WTC11 (cell line): ENCODE results near the gene TBL1XR1. TPM values are rescaled to one million over a fixed set of nuclear protein-coding genes. Genes with fewer than 3 reads are reported as not detected.

Experiments used
- ATAC-seq: fragments of 200-7000 bp; cut with Tn5 transposase; 2 replicates; pipeline ENCODE4 v1.10.0; 2021; ENCODE audit warnings: mild to moderate bottlenecking, moderate library complexity
- CTCF ChIA-PET: fragments of 300-600 bp; sonication (Branson Sonifier 250); formaldehyde crosslinking; loops from one replicate; lab custom pipeline; 2021; ENCODE audit warnings: antibody characterized with exemption; lab: Charles Lee
- POLR2A ChIA-PET: fragments of 350-600 bp; sonication (Branson Sonifier 250); formaldehyde crosslinking; loops from one replicate; lab custom pipeline; 2021; ENCODE audit warnings: antibody characterized with exemption; lab: Charles Lee
- DNase-seq: peaks from one replicate; pipeline ENCODE4 v3.0.0; 2021; ENCODE audit warnings: low spot score
- H3K27ac Mint-ChIP-seq: 2 replicates; pipeline ENCODE4 v1.8.0; 2021; ENCODE audit warnings: mixed read lengths
- H3K27me3 Mint-ChIP-seq: 2 replicates; pipeline ENCODE4 v1.8.0; 2021; ENCODE audit warnings: low read depth, mild to moderate bottlenecking, moderate library complexity, mixed read lengths
- H3K36me3 Mint-ChIP-seq: 2 replicates; pipeline ENCODE4 v1.8.0; 2021; ENCODE audit warnings: mixed read lengths
- H3K4me1 Mint-ChIP-seq: 2 replicates; pipeline ENCODE4 v1.8.0; 2022; ENCODE audit warnings: mixed read lengths
- H3K4me3 Mint-ChIP-seq: 2 replicates; pipeline ENCODE4 v1.8.0; 2021; ENCODE audit warnings: mild to moderate bottlenecking, moderate library complexity, mixed read lengths
- H3K9me3 Mint-ChIP-seq: 2 replicates; pipeline ENCODE4 v1.8.0; 2021; ENCODE audit warnings: mixed read lengths
- AFF4 ChIP-seq: sonication (generic); formaldehyde crosslinking; IDR thresholded peaks from 2 replicates; pipeline ENCODE4 v1.8.1; 2023; ENCODE audit warnings: mild to moderate bottlenecking, missing genetic modification reagents, borderline replicate concordance
- AR ChIP-seq: fragments of 250-450 bp; sonication (Bioruptor Pico); IDR thresholded peaks from 2 replicates; pipeline ENCODE4 v1.9.0; 2021; ENCODE audit warnings: mild to moderate bottlenecking
- EMX1 ChIP-seq: fragments of 250-450 bp; sonication (Bioruptor Pico); IDR thresholded peaks from 2 replicates; pipeline ENCODE4 v1.8.0; 2021; ENCODE audit warnings: mild to moderate bottlenecking
- ETV6 ChIP-seq: sonication (generic); formaldehyde crosslinking; IDR thresholded peaks from 2 replicates; pipeline ENCODE4 v1.8.1; 2022; ENCODE audit warnings: mild to moderate bottlenecking, missing genetic modification reagents
- JUN ChIP-seq: sonication (generic); formaldehyde crosslinking; IDR thresholded peaks from 2 replicates; pipeline ENCODE4 v1.8.0; 2023; ENCODE audit warnings: mild to moderate bottlenecking, missing genetic modification reagents
- NFE2L1 ChIP-seq: sonication (generic); formaldehyde crosslinking; IDR thresholded peaks from 2 replicates; pipeline ENCODE4 v1.8.1; 2023; ENCODE audit warnings: missing genetic modification reagents
- PREB ChIP-seq: sonication (generic); formaldehyde crosslinking; IDR thresholded peaks from 2 replicates; pipeline ENCODE4 v1.8.1; 2022; ENCODE audit warnings: mild to moderate bottlenecking, missing genetic modification reagents, moderate library complexity, borderline replicate concordance
- SMAD3 ChIP-seq: sonication (generic); formaldehyde crosslinking; IDR thresholded peaks from 2 replicates; pipeline ENCODE4 v1.8.0; 2022; ENCODE audit warnings: missing genetic modification reagents, mild to moderate bottlenecking, borderline replicate concordance
- ZNF317 ChIP-seq: sonication (generic); formaldehyde crosslinking; IDR thresholded peaks from 2 replicates; pipeline ENCODE4 v1.8.1; 2023; ENCODE audit warnings: low read depth, mild to moderate bottlenecking, moderate library complexity, missing genetic modification reagents, borderline replicate concordance
- ZNF423 ChIP-seq: fragments of 250-450 bp; sonication (Bioruptor Pico); IDR thresholded peaks from 2 replicates; pipeline ENCODE4 v2.1.2; 2022; ENCODE audit warnings: mild to moderate bottlenecking, moderate library complexity
- total RNA-seq: library from RNA; stranded (reverse); gene quantifications from 3 replicates; pipeline ENCODE4 v1.2.3, GENCODE V29; 2021
- TF ChIP-seq, protein P1 (sequence below): sonication (generic); formaldehyde crosslinking; IDR thresholded peaks from 2 replicates; pipeline ENCODE4 v1.8.0; 2022; ENCODE audit warnings: missing genetic modification reagents
- TF ChIP-seq, protein P2 (sequence below): fragments of 250-450 bp; sonication (Bioruptor Pico); IDR thresholded peaks from 2 replicates; pipeline ENCODE4 v1.9.0; 2021; ENCODE audit warnings: moderate library complexity, mild to moderate bottlenecking, inconsistent platforms, borderline replicate concordance

TBL1XR1 gene
- total RNA-seq, 1 experiment from 2014 or later: 148 TPM

- TF ChIP-seq ZNF317 (CRISPR knock-in tag) (no peak), AFF4 (no peak), SMAD3 (CRISPR knock-in tag) (no peak), AR (CRISPR knock-in tag) (no peak), ZNF423 (CRISPR knock-in tag) (no peak)
- TF ChIP-seq, all 79 proteins: peak for 0
These were observed 112.7 kb downstream of the TBL1XR1 start (continued) for GRCh38 chr3:177084616-177085015.

GRCh38 chr3:177080122-177080521 is 117.2 kb downstream of the TBL1XR1 start:
- TF ChIP-seq JUN (CRISPR knock-in tag) (no peak), PREB (CRISPR knock-in tag) (no peak), NFE2L1 (CRISPR knock-in tag) (no peak), ETV6 (CRISPR knock-in tag) (no peak), EMX1 (CRISPR knock-in tag) (no peak), SMAD3 (CRISPR knock-in tag) (no peak)
- TF ChIP-seq, protein P1, sequence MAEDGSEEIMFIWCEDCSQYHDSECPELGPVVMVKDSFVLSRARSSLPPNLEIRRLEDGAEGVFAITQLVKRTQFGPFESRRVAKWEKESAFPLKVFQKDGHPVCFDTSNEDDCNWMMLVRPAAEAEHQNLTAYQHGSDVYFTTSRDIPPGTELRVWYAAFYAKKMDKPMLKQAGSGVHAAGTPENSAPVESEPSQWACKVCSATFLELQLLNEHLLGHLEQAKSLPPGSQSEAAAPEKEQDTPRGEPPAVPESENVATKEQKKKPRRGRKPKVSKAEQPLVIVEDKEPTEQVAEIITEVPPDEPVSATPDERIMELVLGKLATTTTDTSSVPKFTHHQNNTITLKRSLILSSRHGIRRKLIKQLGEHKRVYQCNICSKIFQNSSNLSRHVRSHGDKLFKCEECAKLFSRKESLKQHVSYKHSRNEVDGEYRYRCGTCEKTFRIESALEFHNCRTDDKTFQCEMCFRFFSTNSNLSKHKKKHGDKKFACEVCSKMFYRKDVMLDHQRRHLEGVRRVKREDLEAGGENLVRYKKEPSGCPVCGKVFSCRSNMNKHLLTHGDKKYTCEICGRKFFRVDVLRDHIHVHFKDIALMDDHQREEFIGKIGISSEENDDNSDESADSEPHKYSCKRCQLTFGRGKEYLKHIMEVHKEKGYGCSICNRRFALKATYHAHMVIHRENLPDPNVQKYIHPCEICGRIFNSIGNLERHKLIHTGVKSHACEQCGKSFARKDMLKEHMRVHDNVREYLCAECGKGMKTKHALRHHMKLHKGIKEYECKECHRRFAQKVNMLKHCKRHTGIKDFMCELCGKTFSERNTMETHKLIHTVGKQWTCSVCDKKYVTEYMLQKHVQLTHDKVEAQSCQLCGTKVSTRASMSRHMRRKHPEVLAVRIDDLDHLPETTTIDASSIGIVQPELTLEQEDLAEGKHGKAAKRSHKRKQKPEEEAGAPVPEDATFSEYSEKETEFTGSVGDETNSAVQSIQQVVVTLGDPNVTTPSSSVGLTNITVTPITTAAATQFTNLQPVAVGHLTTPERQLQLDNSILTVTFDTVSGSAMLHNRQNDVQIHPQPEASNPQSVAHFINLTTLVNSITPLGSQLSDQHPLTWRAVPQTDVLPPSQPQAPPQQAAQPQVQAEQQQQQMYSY: no peak
- TF ChIP-seq, protein P2, sequence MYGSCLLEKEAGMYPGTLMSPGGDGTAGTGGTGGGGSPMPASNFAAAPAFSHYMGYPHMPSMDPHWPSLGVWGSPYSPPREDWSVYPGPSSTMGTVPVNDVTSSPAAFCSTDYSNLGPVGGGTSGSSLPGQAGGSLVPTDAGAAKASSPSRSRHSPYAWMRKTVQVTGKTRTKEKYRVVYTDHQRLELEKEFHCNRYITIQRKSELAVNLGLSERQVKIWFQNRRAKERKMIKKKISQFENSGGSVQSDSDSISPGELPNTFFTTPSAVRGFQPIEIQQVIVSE (CRISPR knock-in tag): no peak
- ATAC-seq (no peak), DNase-seq (no peak)
- Mint-ChIP-seq H3K4me1 (peaks cover 35% of the 10 kb centered on the region), H3K36me3 (peaks cover 17% of the 10 kb centered on the region), H3K9me3 (no peaks in the 10 kb centered on the region), H3K27ac (no peak overlapping the region), H3K27me3 (no peaks in the 10 kb centered on the region), H3K4me3 (no peak overlapping the region)
- CTCF ChIA-PET: no interaction called here
- POLR2A ChIA-PET: no interaction called here
